Measurements from ENCODE around the gene TCF7L2. TPM values are rescaled to one million over a fixed set of nuclear protein-coding genes. Genes with fewer than 3 reads are reported as not detected.

TCF7L2 gene
- polyA plus RNA-seq, 3 donors, result 5.4 to 21.3 (median 20.0) TPM

DNA sequence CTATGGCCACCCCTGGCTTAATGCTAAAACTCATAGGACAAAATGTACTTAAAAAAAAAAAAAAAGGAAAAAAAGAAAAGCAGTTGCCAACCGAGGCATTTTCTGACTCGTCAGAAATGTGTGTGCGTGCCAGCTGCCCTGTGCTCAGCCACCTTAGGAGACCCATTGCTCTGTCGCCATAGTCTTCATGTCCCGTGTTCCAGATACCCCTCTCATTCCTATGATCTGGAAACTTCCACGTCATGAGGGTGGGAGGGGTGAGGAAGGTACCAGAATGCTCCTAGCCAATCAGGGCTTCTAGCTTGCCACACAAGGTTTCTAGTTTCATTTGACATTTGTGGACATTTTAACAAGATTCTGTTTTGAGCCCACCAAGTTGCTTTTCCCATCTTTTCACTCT is 212.9 kb downstream of the TCF7L2 start:
- 85 to 86% (median 86%) methylated on average over 6 of the region's 6 CpGs for WGBS, 3 donors
- no peak overlapping the region for H3K27ac ChIP-seq (ENCODE audit: low read depth, low read length)

GRCh38 chr10:113165673-113166072 is 215.6 kb downstream of the TCF7L2 start:
- H3K27ac ChIP-seq (ENCODE audit: low read depth, low read length), result no peak overlapping the region
- WGBS, 3 donors, result 90 to 93% (median 92%) methylated on average over 20 of the region's 20 CpGs

DNA sequence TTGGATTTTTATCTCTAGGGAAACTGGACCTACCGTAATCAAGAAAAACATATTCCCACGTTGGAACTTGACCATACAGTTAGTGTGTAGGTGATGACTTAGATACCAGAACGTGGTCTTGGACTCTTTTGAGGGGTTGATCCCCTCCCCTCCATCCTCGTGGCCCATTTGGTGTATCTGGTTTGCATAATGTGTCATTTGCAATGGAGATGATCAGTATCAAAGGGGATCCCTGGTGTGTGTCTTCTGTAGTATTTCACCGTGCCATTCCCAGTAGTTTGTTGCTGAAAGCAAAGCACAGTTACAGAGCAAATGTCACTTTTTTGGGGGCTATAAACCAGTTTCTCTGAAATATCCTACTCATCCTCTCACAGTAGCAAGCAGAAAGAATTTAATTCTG is 217.7 kb downstream of the TCF7L2 start:
- no peak overlapping the region for H3K27ac ChIP-seq (ENCODE audit: low read depth, low read length)
- WGBS, 3 donors, result 80 to 83% (median 81%) methylated on average over 5 of the region's 5 CpGs

DNA sequence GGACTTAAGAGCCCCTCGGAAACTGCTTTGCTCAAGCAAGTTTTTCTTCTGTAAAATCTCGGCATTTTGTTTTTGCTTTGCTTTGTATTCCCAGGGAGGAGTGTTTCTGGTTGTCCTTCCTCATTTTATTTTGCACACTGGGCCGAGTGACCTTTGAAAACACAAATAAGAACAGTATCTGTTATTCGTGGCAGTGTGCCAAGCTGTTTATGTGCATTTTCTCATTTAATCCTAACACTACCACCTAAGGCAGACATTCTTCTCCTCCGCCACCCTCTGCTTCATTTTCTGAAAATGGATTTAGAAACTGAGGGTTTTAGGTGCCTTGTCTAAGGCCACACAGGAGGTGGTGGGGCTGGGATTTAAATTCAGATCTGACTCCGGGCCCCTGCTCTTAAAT is 218.5 kb downstream of the TCF7L2 start:
- no peak overlapping the region for H3K27ac ChIP-seq (ENCODE audit: low read depth, low read length)
- 74 to 78% (median 76%) methylated on average over 6 of the region's 6 CpGs for WGBS, 3 donors

- WGBS, 3 donors, result 84 to 89% (median 87%) methylated on average over 10 of the region's 10 CpGs
Observed at GRCh38 chr10:113169111-113169510, 219.1 kb downstream of the TCF7L2 start.

DNA sequence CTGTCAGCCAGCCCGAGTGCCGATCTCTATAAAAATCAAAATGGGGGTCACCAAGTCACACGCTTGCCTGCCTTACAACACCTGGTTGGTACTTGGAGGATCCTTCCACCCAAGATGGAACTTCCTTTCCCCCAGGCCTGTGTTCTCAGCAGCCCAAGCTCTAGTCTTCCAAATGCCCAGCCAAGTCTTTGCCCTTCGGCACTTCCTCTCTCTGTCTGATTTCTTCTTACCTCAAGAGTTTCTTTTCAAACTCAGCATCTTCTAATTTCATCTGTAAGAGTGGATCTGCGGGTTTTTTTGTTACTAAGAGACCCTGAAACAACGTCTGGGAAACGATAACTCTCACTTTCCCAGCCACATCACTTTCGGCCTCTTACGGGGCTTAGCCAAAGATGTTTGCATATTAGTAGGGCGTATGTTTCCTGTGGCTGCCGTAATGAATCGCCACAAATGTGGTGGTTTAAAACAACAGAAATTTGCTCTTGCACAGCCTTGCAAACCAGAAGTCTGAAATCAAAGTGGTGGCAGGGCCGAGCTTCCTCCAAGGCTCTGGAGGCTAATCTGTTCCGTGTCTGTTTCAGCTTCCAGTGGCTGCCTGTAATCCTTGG is 219.9 kb downstream of the TCF7L2 start:
- 66 to 90% (median 68%) methylated on average over 14 of the region's 14 CpGs for WGBS, 3 donors
- no peak overlapping the region for H3K27ac ChIP-seq (ENCODE audit: low read depth, low read length)

More at GRCh38 chr10:113169111-113169510, 219.1 kb downstream of the TCF7L2 start:
- H3K27ac ChIP-seq (ENCODE audit: low read depth, low read length), result no peak overlapping the region

- WGBS, 3 donors, result 91 to 94% (median 94%) methylated on average over 11 of the region's 11 CpGs
Observed at GRCh38 chr10:113171662-113172061, 221.6 kb downstream of the TCF7L2 start.

GRCh38 chr10:113175176-113175575 is 225.1 kb downstream of the TCF7L2 start:
- 77 to 83% (median 79%) methylated on average over 3 of the region's 3 CpGs for WGBS, 3 donors
- H3K27ac ChIP-seq (ENCODE audit: low read depth, low read length), result no peak overlapping the region

More at GRCh38 chr10:113171662-113172061, 221.6 kb downstream of the TCF7L2 start:
- no peak overlapping the region for H3K27ac ChIP-seq (ENCODE audit: low read depth, low read length)

DNA sequence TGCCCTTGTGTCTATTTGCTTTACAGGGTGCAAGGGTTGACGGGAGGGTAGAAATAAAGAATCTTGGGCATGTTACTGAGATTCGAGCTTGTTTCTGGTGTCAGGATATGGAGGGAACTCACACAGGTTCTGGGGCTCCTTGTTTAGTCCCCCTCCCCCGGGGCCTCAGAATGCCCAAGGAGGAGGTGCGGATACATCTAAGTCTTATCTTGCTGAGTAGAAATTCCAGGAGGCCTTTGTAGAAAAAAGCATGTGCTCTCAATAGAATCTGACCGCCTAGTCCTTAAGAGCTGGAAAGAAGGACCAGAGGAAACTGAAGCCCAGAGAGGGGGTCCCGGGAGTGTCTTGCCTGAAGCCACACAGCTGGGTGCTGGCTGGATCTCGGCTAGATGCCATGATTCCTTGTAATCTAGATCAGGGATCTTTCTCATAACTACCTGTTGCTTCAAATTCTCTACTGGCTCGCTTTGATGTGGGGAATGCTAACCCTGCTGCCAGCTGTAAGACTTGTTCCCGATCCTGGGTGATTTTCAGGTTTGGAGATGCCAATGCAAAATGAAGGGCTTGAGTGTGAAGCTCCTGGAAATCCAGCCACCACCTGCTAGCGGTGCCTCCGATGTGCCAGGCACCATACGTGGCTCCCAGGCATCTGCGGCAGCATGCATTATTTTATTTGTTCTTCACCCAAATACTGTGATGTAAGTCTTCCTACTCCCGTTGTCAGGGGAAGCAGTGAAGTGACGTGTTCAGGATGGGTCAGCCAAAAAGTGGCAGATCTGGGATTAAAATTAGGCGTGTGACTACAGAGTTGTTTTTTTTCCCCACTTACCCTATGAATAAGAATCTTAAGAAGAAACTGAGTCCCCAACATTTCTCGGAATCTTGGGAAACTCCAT is 226.0 kb downstream of the TCF7L2 start:
- WGBS, 3 donors, result 82 to 84% (median 83%) methylated on average over 17 of the region's 17 CpGs
- H3K27ac ChIP-seq (ENCODE audit: low read depth, low read length), result no peak overlapping the region

GRCh38 chr10:113176652-113177155 is 226.7 kb downstream of the TCF7L2 start:
- H3K27ac ChIP-seq (ENCODE audit: low read depth, low read length), result no peak overlapping the region
- 79 to 88% (median 80%) methylated on average over 5 of the region's 5 CpGs for WGBS, 3 donors

DNA sequence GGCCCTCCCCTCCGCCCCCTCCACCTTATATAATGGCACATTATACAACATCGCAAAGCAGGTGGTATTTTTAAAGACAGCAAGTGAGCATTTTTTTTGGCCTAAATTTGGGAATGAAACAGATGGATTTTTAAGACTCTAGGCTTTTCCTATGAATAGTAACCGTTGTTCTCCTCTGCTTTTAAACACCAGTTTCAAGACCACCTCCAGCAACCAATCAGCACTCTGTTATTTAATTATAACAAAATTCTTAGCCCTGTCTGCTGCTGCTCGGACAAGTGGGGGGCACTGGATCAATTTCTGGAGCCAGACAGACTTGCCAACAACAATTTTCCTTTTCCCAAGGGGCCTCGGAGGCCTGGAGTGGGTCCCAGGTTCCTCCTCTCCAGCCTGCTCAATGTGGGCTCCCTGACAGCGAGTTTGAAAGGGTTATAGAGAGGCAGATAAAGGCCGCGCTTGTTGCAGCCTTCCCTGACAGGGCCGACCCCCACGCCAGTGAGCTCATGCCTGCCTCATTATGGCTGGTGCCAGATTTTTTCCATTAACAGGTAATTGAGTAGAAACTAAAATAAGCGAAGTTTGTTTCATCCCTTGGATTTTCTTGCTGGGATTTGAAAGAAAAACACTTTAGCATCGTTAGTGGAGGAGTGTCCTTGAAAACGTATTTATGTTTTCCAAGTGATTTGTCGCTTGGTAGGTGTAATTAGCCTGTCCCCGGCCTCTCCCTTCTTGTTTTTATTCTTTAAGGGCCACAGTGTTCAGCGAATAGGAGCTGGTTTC is 227.3 kb downstream of the TCF7L2 start:
- 60 to 71% (median 60%) methylated on average over 16 of the region's 16 CpGs for WGBS, 3 donors
- no peak overlapping the region for H3K27ac ChIP-seq (ENCODE audit: low read depth, low read length)

GRCh38 chr10:113177936-113178335 is 227.9 kb downstream of the TCF7L2 start:
- 92 to 97% (median 95%) methylated on average over 11 of the region's 11 CpGs for WGBS, 3 donors
- no peak overlapping the region for H3K27ac ChIP-seq (ENCODE audit: low read depth, low read length)

DNA sequence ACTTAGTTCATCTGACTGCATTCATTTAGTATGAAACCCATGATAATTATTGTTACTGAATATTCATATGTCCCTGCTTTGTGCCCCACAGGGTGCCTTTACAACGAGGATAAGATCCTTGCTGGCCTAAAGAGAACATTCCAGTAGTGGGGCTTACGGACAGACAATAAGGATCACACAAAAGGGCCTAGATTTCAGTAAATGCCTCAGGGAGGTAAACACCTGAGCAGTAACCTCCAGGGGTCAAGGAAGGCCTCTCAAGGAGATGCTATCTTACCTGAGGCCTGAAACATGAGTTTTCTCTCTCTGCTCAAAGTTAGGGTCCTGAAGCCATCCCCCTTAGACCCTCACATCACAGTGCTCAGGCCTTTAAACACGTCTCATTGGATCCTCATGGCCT is 228.7 kb downstream of the TCF7L2 start:
- WGBS, 3 donors, result 76 to 90% (median 87%) methylated on average over 3 of the region's 3 CpGs

DNA sequence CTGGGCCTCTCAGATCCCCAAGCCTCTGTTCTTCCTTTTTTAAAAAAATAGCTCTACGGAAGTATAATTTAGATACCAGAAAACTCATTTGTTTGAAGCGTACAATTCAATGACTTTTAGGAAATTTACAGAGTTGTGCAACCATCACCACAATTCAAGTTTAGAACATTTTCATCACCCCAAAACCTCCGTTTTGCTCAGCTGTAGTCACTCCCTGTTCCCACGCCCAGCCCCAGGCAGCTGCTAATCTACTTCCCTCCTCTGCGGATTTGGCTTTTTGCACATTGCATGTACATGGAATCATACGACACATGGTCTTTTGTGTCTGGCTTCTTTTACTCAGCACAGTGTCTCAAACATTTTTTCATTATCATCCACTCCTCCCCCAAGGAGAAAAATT is 229.2 kb downstream of the TCF7L2 start:
- H3K27ac ChIP-seq (ENCODE audit: low read depth, low read length), result no peak overlapping the region
- WGBS, 3 donors, result 55 to 92% (median 66%) methylated on average over 6 of the region's 6 CpGs

More for the DNA sequence above, 228.7 kb downstream of the TCF7L2 start:
- H3K27ac ChIP-seq (ENCODE audit: low read depth, low read length), result no peak overlapping the region

DNA sequence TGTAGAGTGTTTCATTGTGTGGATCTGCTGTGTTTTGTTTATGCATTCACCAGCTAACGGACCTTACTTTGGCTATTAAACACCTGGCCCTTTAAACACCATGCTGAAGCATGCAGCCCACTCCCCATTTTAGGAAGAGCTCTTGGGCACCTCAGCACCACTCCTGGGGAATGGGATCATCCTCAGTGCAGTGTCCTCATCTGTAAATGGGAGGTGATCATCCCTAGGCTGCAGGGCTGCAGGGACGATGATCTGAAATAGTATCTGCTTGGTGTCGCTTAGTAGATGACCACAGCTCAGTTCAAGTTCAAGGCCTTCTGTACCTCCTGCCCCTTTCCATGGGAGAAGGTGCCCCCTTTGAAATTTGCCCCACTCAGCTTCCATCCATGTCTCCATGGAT is 229.9 kb downstream of the TCF7L2 start:
- WGBS, 3 donors, result 93 to 97% (median 96%) methylated on average over 3 of the region's 3 CpGs

GRCh38 chr10:113180401-113181154 is 230.5 kb downstream of the TCF7L2 start:
- H3K27ac ChIP-seq (ENCODE audit: low read depth, low read length), result no peak overlapping the region
- WGBS, 3 donors, result 59 to 69% (median 60%) methylated on average over 10 of the region's 10 CpGs

More for the DNA sequence above, 229.9 kb downstream of the TCF7L2 start:
- H3K27ac ChIP-seq (ENCODE audit: low read depth, low read length), result no peak overlapping the region

- 92 to 98% (median 96%) methylated on average over 3 of the region's 3 CpGs for WGBS, 3 donors
- no peak overlapping the region for H3K27ac ChIP-seq (ENCODE audit: low read depth, low read length)
Observed at GRCh38 chr10:113182154-113182553, 232.1 kb downstream of the TCF7L2 start.

DNA sequence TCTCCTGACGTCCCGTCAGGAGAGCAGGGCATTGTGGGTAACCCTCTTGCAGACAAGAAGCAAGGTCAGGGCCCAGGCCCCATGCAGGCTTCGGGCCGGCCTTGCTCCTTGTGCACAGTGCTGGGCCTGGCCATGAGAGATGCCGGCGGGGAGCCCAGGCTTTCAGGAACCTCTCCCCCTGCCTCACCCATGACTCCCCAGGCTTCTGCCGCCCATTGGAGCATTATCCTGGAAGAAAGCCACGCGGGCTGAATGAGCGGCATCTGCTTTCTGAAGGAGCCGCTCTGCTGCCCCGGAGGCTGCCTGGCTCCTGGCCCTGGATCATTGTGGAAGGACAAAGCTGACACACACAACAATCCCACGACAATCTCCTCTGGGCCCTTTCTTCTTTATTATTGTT is 233.5 kb downstream of the TCF7L2 start:
- H3K27ac ChIP-seq (ENCODE audit: low read depth, low read length), result no peak overlapping the region

More for the DNA sequence above, 233.5 kb downstream of the TCF7L2 start:
- WGBS, 3 donors, result 86 to 91% (median 87%) methylated on average over 13 of the region's 13 CpGs
